ENCODE results near the gene PDE1A. TPM values are rescaled to one million over a fixed set of nuclear protein-coding genes. Genes with fewer than 3 reads are reported as not detected.

Gene PDE1A
- total RNA-seq, 1 donor from 2014 or later, result 27.8 TPM

DNA sequence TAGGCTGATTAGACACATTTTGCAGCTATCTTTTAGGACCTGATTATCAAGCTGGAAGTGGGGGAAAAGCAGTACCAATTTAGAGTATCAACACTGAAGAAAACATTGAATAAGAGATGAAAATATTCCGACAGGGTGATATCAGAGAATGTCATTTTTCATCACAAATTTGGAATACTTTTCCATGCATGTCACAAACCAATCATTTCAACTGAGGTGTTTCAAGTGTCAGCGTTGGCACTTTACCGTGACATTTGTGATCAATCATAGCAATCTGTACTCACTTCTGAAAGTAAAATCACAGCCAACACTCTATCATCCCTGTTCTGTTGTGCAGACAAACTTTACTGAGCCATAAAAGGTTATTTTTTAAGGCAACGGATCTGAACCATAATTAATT is 75.4 kb downstream of the PDE1A start:
- Mint-ChIP-seq H3K9me3 (no peaks in the 10 kb centered on the region), H3K4me3 (no peak overlapping the region), H3K4me1 (no peaks in the 10 kb centered on the region), H3K27me3 (ENCODE audit: low read depth) (no peaks in the 10 kb centered on the region), H3K27ac (ENCODE audit: unreplicated experiment) (no peak overlapping the region), H3K36me3 (ENCODE audit: low read depth) (no peaks in the 10 kb centered on the region)
- TF ChIP-seq, protein P1, sequence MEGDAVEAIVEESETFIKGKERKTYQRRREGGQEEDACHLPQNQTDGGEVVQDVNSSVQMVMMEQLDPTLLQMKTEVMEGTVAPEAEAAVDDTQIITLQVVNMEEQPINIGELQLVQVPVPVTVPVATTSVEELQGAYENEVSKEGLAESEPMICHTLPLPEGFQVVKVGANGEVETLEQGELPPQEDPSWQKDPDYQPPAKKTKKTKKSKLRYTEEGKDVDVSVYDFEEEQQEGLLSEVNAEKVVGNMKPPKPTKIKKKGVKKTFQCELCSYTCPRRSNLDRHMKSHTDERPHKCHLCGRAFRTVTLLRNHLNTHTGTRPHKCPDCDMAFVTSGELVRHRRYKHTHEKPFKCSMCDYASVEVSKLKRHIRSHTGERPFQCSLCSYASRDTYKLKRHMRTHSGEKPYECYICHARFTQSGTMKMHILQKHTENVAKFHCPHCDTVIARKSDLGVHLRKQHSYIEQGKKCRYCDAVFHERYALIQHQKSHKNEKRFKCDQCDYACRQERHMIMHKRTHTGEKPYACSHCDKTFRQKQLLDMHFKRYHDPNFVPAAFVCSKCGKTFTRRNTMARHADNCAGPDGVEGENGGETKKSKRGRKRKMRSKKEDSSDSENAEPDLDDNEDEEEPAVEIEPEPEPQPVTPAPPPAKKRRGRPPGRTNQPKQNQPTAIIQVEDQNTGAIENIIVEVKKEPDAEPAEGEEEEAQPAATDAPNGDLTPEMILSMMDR (conservative IDR thresholded peaks at IDR 0.05), result no peak
- DNase-seq (ENCODE audit: low read depth, low spot score), result no peak

DNA sequence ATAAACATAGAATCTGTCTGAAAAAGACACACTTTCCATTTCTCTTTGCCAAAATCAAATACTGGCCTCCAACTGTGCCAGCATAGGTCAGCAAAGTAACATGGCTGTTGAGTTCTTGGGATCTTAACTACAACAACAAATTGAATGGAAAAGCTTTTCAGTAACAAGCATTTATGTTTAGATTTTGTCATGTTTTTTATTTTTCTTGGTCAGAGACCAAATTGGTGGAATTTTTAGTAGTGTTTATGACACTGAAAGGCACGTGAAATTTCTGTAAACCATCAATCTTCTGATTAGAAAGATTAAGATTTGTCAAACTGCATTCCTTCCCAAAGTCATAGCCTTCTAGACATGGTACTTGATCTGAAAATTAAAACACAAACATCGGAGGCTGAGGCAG is 77.6 kb downstream of the PDE1A start:
- no peaks in the 10 kb centered on the region for H3K27me3 Mint-ChIP-seq (ENCODE audit: low read depth)
- no peaks in the 10 kb centered on the region for H3K9me3 Mint-ChIP-seq
- TF ChIP-seq, protein P1 (conservative IDR thresholded peaks at IDR 0.05), result no peak
- H3K27ac Mint-ChIP-seq (ENCODE audit: unreplicated experiment), result no peak overlapping the region
- no peaks in the 10 kb centered on the region for H3K36me3 Mint-ChIP-seq (ENCODE audit: low read depth)
- H3K4me1 Mint-ChIP-seq, result peaks cover 9% of the 10 kb centered on the region
- DNase-seq (ENCODE audit: low read depth, low spot score), result no peak
- no peak overlapping the region for H3K4me3 Mint-ChIP-seq

DNA sequence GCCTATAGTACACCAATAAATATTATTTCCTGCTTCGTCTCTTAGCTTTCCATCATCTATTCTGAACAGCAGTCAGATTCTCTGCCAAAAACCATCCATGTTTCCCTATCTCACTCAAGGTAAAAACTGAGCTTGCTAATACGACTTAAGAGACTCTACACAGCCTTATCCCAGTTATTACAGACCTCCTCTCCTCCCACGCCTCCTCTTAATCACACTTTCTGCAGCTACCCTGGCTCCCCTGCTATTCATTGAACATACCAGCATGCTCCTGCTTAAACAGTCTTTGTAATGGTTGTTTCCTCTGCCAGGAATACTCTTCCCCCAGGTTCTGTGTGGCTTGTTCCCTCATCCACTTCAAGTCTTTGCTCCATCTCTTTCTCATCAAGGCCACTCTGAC is 81.5 kb downstream of the PDE1A start:
- Mint-ChIP-seq H3K36me3 (ENCODE audit: low read depth) (no peaks in the 10 kb centered on the region), H3K4me3 (no peak overlapping the region), H3K27ac (ENCODE audit: unreplicated experiment) (peak overlapping the region; percentile 7), H3K27me3 (ENCODE audit: low read depth) (no peaks in the 10 kb centered on the region), H3K9me3 (no peaks in the 10 kb centered on the region), H3K4me1 (peaks cover 9% of the 10 kb centered on the region)
- TF ChIP-seq, protein P1 (conservative IDR thresholded peaks at IDR 0.05), result no peak
- DNase-seq (ENCODE audit: low read depth, low spot score), result no peak

DNA sequence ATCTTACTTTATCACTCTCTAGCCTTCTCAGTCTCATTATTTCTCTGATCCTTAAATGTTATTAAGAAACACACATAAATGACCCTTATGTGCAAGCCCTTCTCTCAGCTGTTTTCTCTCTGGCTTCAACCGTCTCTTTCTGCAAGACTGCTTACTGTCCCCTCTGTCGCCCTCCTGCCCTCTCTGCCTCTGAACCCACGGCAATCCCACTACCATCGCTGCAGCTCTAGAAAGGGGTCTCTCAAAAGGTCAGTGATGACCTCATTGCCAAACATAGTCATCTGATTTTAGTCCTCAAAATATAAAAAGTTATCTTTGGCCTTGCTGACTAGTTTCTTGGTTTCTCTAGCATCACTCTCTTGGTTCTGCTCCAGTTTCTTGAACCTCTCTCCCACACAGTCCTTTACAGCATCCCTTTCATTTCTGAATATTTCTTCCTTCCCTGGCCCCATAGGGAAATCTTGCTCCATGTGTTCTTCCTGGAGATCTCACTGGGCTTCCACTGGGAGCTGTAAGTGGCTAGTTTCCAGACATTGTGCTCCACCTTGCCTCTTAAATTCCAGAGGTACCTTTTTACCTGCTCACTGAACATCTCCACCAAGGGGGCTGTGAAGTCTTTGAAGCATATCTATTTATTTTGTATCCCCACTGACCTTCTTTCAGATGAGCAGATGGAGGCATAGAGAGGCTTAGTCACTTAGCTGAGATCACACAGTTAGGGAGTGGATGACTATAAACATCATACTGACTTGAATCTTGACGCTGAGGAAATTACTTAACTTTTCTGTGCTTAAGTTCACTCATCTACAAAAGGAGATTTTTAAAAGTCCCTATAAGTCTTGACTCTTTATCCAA is 96.2 kb downstream of the PDE1A start:
- H3K4me3 Mint-ChIP-seq, result no peak overlapping the region
- H3K36me3 Mint-ChIP-seq (ENCODE audit: low read depth), result peaks cover 37% of the 10 kb centered on the region
- peaks cover 6% of the 10 kb centered on the region for H3K4me1 Mint-ChIP-seq
- peaks cover 21% of the 10 kb centered on the region for H3K9me3 Mint-ChIP-seq
- H3K27ac Mint-ChIP-seq (ENCODE audit: unreplicated experiment), result peak overlapping the region; percentile 39
- no peak for DNase-seq (ENCODE audit: low read depth, low spot score)
- TF ChIP-seq, protein P1 (conservative IDR thresholded peaks at IDR 0.05), result no peak
- H3K27me3 Mint-ChIP-seq (ENCODE audit: low read depth), result no peaks in the 10 kb centered on the region

DNA sequence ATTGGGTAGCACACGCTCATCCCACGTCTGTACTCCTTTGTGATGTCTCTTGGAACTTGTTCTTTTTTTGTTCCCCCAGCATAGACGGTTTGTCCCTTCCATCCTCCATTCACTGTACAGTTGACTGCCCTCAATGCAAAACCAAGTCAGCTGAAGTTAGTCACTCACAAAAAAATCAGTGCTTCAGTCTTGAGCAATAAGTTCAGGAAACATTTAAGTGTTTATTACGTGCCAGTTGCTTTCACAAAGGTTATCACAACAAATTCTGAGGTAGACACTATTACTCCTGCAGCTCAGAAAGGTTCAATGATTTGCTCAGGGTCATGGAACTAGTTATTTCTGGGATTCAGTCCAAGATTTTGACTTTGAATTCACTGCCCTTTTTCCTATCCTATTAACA is 102.2 kb downstream of the PDE1A start:
- Mint-ChIP-seq H3K4me3 (no peak overlapping the region), H3K27ac (ENCODE audit: unreplicated experiment) (no peak overlapping the region), H3K9me3 (peaks cover 11% of the 10 kb centered on the region), H3K27me3 (ENCODE audit: low read depth) (no peaks in the 10 kb centered on the region), H3K4me1 (no peaks in the 10 kb centered on the region), H3K36me3 (ENCODE audit: low read depth) (peaks cover 3% of the 10 kb centered on the region)
- DNase-seq (ENCODE audit: low read depth, low spot score), result no peak
- TF ChIP-seq, protein P1 (conservative IDR thresholded peaks at IDR 0.05), result no peak

Measured in neural crest cell (in vitro differentiated cells).